ENCODE results near the gene GIT1.

The GIT1 gene

GRCh38 chr17:29616300-29617048 is 27.0 kb upstream of the GIT1 start:
- no peak for DNase-seq (ENCODE audit: low spot score)

GRCh38 chr17:29615492-29616299 is 26.2 kb upstream of the GIT1 start:
- peak; percentile 72 for DNase-seq (ENCODE audit: low spot score)

GRCh38 chr17:29615048-29615385 is 25.6 kb upstream of the GIT1 start:
- no peak for DNase-seq (ENCODE audit: low spot score)

GRCh38 chr17:29614349-29615047 is 25.1 kb upstream of the GIT1 start:
- peak; percentile 44 for DNase-seq (ENCODE audit: low spot score)

GRCh38 chr17:29613856-29614255 is 24.4 kb upstream of the GIT1 start:
- DNase-seq (ENCODE audit: low spot score) = no peak

GRCh38 chr17:29613352-29613837 is 23.9 kb upstream of the GIT1 start:
- DNase-seq (ENCODE audit: low spot score) = no peak

- DNase-seq (ENCODE audit: low spot score) = no peak
Observed at GRCh38 chr17:29612404-29613280, 23.2 kb upstream of the GIT1 start.

- no peak for DNase-seq (ENCODE audit: low spot score)
Observed at GRCh38 chr17:29612094-29612403, 22.6 kb upstream of the GIT1 start.

- DNase-seq (ENCODE audit: low spot score) = no peak
Observed at GRCh38 chr17:29611351-29612093, 22.1 kb upstream of the GIT1 start.

- DNase-seq (ENCODE audit: low spot score) = no peak
Observed at GRCh38 chr17:29610395-29610794, 20.9 kb upstream of the GIT1 start.

- no peak for DNase-seq (ENCODE audit: low spot score)
Observed at GRCh38 chr17:29608986-29609385, 19.5 kb upstream of the GIT1 start.

- DNase-seq (ENCODE audit: low spot score) = no peak
Observed at GRCh38 chr17:29607557-29608195, 18.2 kb upstream of the GIT1 start.

GRCh38 chr17:29603109-29603674 is 13.7 kb upstream of the GIT1 start:
- DNase-seq (ENCODE audit: low spot score) = no peak

GRCh38 chr17:29597361-29598172 is 8.1 kb upstream of the GIT1 start:
- DNase-seq (ENCODE audit: low spot score) = no peak

- no peak for DNase-seq (ENCODE audit: low spot score)
Observed at GRCh38 chr17:29596811-29597210, 7.4 kb upstream of the GIT1 start.

GRCh38 chr17:29595943-29596774 is 6.7 kb upstream of the GIT1 start:
- no peak for DNase-seq (ENCODE audit: low spot score)

- no peak for DNase-seq (ENCODE audit: low spot score)
Observed at GRCh38 chr17:29595107-29595942, 5.9 kb upstream of the GIT1 start.
